Hematopoietic multipotent progenitor cell treated with erythropoietin and hydrocortisone succinate and interleukin-3 and kit ligand, for 15 days (in vitro differentiated cells): Measurements from ENCODE around the gene NBR1.
"Not testable (repeated sequence)": the region's sequence is repeated elsewhere in the genome, so short reads cannot be mapped to it uniquely, and the experiment has no call there.

Experiments used
- DNase-seq: peaks from one replicate; pipeline ENCODE4 v3.0.0-alpha.2; 2015; ENCODE audit warnings: low spot score

Gene NBR1, protein sequence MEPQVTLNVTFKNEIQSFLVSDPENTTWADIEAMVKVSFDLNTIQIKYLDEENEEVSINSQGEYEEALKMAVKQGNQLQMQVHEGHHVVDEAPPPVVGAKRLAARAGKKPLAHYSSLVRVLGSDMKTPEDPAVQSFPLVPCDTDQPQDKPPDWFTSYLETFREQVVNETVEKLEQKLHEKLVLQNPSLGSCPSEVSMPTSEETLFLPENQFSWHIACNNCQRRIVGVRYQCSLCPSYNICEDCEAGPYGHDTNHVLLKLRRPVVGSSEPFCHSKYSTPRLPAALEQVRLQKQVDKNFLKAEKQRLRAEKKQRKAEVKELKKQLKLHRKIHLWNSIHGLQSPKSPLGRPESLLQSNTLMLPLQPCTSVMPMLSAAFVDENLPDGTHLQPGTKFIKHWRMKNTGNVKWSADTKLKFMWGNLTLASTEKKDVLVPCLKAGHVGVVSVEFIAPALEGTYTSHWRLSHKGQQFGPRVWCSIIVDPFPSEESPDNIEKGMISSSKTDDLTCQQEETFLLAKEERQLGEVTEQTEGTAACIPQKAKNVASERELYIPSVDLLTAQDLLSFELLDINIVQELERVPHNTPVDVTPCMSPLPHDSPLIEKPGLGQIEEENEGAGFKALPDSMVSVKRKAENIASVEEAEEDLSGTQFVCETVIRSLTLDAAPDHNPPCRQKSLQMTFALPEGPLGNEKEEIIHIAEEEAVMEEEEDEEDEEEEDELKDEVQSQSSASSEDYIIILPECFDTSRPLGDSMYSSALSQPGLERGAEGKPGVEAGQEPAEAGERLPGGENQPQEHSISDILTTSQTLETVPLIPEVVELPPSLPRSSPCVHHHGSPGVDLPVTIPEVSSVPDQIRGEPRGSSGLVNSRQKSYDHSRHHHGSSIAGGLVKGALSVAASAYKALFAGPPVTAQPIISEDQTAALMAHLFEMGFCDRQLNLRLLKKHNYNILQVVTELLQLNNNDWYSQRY

DNA sequence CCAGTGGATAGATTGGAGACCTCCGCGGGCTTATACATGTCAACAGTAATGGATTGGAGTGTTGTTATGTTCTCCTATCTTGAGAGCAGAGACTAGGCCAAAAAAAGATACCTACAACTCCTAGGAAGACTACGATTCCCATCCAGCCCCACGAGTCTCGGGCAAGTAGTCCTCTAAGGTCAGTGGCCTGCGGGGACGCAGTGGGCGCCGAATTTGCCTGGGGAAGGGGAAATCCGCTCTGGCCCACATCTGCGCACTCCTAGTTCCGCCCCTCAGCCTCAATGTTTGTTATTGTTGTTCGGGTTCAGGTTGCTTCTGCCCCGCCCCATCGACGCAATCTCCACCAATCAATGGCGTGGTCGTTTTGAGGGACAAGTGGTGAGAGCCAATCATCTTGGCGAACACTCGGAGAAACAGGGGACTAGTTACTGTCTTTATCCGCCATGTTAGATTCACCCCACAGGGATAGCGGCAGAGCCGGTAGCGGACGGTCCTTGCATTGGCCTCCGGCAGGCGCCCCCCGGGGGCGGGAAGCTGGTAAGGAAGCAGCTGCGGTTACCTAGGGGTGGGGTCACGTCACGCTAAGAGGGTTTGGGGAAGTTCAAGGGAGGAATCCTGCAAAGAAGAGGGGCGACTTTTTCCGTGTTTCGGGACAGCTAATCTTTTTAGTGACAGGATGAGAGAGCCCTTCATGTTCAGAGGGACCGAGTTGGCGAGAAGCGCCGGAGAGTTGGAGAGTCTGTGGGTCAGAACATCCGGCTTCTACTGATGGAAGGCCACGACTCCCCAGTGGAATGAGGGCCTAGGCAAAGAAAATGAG is at the start of gene NBR1:
Gene NBR1, plus strand, starts transcription at position 449 of the 820 bp plus-strand sequence. CDS start 4,586 bp downstream, outside the sequence.
- peak; percentile 99 for DNase-seq

DNA sequence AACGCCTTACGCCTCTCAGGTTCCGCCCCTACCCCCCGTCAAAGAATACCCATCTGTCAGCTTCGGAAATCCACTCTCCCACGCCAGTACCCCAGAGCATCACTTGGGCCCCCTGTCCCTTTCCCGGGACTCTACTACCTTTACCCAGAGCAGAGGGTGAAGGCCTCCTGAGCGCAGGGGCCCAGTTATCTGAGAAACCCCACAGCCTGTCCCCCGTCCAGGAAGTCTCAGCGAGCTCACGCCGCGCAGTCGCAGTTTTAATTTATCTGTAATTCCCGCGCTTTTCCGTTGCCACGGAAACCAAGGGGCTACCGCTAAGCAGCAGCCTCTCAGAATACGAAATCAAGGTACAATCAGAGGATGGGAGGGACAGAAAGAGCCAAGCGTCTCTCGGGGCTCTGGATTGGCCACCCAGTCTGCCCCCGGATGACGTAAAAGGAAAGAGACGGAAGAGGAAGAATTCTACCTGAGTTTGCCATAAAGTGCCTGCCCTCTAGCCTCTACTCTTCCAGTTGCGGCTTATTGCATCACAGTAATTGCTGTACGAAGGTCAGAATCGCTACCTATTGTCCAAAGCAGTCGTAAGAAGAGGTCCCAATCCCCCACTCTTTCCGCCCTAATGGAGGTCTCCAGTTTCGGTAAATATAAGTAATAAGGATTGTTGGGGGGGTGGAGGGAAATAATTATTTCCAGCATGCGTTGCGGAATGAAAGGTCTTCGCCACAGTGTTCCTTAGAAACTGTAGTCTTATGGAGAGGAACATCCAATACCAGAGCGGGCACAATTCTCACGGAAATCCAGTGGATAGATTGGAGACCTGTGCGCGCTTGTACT is 45.7 kb upstream of the NBR1 start, which contains the start of gene BRCA1:
Gene BRCA1, minus strand, starts transcription at position 232 of the 834 bp plus-strand sequence. CDS start 1,268 bp downstream, outside the sequence.
- DNase-seq = peak; percentile 99

DNA sequence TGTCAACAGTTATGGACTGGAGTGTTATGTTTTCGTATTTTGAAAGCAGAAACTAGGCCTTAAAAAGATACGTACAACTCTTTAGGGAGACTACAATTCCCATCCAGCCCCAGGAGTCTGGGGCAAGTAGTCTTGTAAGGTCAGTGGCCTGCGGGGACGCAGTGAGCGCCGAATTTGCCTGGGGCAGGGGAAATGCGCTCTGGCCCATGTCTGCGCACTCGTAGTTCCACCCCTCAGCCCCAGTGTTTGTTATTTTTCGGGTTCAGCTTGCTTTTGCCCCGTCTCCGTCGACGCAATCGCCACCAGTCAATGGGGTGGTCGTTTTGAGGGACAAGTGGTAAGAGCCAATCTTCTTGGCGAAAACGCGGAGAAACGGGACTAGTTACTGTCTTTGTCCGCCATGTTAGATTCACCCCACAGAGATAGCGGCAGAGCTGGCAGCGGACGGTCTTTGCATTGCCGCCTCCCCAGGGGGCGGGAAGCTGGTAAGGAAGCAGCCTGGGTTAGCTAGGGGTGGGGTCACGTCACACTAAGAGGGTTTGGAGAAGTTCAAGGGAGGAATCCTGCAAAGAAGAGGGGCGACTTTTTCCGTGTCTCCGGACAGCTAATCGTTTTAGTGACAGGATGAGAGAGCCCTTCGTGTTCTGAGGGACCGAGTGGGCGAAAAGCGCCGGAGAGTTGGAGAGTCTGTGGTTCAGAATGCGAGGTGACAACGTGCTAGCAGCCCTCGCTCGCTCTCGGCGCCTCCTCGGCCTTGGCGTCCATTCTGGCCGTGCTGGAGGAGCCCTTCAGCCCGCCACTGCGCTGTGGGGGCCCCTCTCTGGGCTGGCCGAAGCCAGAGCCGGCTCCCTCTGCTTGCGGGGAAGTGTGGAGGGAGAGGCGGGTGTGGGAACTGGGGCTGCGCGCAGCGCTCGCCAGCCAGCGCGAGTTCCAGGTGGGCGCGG is 44.8 kb upstream of the NBR1 start:
- DNase-seq = no peak

DNA sequence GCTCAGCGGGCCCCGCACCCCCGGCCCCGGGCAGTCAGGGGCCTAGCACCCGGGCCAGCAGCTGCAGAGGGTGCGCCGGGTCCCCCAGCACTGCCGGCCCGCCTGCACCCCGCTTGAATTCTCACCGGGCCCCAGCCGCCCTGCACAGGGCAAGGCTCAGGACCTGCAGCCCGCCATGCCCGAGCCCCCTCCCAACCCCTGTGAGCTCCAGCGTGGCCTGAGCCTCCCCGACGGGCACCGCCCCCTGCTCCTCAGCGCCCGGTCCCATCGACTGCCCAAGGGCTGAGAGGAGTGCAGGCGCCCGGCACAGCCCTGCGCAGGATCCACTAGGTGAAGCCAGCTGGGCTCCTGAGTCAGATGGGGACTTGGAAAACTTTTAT is 44.1 kb upstream of the NBR1 start:
- DNase-seq = no peak

DNA sequence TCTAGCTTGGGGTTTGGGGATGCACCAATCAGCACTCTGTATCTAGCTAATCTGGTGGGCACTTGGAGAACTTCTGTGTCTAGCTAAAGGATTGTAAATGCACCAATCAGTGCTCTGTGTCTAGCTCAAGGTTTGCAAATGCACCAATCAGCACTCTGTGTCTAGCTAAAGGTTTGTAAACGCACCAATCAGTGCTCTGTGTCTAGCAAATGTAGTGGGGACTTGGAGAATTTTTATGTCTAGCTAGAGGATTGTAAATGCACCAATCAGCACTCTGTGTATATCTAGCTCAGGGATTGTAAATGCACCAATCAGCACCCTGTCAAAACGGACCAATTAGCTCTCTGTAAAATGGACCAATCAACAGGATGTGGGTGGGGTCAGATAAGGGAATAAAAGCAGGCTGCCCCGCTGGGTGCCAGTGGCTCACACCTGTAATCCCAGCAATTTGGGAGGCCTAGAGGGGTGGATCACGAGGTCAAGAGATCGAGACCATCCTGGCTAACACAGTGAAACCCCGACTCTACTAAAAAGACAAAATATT is 43.6 kb upstream of the NBR1 start:
- not testable (repeated sequence) for DNase-seq

DNA sequence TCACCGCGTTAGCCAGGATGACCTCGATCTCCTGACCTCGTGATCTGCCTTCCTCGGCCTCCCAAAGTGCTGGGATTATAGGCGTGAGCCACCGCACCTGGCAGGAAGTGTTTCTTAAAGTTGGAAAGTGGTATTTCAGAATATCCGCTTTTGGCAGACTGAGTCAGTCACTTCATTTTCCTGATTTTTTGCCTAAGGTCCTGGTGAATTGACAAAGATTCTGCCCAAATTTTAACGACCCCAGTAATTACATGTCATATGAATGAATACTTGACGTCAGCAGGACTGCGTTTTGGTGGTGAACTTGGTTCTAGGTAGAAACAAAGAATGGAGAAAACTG is 41.4 kb upstream of the NBR1 start:
- no peak for DNase-seq

DNA sequence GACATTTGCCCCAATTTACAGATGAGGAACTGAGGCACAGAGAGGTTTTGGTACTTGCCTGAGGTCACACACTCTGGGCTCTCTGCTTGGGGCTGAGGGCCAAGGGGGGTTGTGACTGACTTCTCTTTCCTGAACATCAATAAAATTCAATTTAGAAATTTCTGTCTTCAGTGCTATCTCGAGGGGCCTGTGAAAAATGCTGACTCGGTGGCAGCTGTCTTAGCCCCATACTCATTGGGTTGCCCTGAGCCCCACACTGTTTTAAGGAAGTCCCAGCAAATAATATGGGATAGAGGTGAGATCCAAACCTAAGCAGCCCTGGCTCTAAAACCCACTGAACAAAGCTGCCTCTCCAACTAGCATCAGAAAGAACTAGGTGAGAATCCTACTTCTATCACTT is 38.9 kb upstream of the NBR1 start:
- DNase-seq = no peak

DNA sequence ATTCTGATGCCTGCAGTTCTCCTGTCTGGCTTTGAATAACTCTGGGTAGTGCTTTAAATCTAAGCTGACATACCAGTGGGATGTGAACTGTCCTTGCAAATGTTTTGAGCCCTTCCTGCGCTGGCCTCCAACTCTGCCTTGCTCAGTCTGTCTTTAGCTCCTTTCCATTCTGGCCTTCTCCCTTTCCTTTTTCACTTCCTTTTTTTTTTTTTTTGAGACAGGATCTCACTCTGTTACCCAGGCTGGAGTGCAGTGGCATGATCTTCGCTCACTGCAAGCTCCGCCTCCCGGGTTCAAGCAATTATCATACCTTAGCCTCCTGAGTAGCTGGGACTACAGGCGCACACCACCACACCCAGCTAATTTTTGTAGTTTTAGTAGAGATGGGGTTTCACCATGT is 37.6 kb upstream of the NBR1 start:
- not testable (repeated sequence) for DNase-seq

DNA sequence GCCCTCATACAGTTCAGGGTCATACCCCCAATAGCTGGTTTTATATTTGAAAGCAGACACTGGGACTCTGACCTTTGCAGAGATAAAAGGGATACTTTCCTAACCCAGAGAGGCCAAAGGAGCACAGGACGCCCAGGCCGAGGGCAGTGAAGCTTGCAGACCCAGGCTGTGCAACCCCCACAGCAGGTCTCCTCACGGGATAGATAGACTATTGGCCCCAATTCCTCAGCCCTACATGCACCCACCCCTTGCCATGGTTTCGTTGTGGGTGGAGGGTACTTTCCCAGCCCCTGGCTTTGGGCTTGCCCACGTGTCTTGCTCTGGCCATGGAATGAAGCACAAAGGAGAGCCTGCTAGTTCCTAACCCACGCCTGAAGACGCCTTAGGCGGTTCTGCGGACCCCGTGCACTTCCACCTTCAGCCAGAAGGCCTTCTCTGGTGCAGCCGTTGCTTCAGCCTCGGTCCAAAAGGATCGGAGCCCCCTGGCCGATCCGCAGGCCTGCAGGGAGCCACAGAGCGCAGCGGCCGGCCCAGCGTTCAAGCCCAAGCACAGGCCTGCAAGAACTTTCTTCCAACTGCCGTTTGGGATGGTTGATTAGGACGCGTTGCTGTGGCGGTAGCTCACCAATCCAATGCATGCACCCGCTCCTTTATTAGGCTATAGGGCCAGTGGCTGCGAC is 36.1 kb upstream of the NBR1 start:
- no peak for DNase-seq

DNA sequence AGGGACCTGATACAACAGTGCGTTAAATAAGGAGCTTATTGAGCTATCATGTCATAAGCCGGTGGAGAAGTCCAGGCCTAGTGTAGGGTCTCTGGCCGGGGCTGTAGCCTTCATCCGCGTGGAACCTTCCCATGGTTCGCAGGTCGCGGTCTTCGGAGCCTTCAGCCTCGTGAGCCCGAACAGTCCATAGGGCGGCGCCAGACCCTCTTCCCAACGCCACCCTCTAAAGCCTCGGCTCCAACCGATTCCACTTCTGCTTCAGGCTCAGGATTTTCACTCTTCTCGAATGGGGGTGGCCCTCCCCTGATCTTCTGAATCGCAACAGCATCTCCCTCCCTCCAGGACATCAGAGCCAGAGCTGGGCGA is 35.6 kb upstream of the NBR1 start:
- no peak for DNase-seq

DNA sequence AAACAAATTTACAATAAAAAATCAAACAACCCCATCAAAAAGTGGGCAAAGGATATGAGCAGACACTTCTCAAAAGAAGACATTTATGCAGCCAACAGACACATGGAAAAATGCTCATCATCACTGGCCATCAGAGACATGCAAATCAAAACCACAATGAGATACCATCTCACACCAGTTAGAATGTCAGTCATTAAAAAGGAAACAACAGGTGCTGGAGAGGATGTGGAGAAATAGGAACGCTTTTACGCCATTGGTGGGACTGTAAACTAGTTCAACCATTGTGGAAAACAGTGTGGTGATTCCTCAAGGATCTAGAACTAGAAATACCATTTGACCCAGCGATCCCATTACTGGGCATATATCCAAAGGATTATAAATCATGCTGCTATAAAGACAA is 34.4 kb upstream of the NBR1 start:
- not testable (repeated sequence) for DNase-seq

DNA sequence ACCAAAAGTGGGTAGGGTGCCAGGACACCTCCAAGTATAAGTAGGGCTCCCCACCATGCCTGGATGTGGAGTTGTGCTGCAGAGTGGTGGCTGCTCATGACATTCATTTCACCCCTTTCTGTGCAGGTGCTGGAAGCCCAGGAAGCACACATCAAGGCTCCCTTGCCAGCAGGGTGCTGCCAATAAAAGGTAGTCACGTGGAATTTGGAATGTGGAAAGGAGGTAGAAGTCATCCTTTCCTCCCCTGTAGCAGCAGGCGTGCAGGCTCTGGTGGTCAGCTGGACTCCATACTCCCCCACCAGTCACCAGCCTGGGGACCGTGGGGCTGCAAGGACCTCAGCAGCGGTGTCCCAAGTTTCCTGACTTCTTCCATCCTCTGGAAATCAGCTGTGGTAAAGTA is 32.5 kb upstream of the NBR1 start:
- not testable (repeated sequence) for DNase-seq

DNA sequence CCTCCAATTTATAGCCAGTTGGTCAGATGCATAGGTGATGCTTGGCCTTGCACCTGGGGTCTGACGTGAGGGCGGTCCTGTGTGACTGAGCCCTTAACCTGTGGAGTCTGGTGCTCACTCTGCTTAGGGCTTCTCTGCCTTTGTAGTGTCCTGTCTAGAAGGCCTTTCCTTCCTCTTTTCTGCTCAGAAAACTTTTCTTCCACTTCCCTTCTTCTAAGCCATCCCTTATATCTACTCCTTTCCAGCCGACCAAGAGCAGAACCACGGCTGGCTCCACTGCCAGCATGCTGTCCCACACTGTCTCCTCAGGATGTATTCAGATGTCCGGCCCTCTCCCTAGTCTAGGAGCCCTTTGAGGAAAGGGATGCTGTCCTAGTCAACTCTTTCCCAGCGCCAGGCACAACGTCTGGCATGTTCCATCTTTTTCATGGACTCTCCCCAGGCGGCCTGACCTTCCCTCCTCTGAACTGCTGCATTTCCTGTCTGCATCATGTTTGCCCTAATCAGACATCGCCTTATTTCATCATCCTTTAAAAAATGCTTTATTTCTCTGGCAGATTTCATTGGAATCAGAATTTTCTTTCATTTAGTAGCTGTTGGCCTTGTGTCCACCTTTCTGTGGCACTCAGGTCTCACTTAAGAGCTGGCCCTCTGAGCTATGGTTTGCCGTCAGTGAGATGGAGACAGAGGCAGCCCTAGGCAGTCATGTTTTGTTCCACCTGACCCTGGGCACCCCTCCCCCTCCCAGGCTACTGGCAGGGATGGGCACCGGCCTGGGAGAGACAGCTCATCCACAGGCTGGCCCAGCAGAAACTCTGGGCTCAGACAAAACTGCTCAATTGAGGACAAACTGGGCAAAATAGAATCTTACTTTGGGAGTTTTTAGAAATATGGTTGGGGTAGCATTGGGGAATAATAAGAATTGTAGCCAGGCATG is 30.4 kb upstream of the NBR1 start:
- DNase-seq = no peak

DNA sequence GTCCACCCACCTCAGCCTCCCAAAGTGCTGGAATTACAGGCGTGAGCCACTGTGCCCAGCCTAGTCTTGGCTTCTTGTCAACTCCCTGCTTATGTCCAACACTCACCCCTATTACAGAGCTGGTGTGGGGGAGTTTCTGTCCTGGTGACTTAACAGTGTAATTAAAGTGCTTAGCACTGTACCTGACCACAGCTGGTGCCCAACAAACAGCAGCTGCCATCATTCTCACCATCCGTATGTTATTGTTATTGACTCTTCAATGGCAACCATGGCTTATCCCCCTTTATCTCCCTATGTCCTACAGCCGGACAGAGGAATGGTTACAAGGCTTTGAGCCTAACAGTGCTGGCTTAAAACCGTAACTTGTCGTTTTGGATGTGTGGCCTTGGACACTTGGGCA is 28.9 kb upstream of the NBR1 start:
- no peak for DNase-seq

DNA sequence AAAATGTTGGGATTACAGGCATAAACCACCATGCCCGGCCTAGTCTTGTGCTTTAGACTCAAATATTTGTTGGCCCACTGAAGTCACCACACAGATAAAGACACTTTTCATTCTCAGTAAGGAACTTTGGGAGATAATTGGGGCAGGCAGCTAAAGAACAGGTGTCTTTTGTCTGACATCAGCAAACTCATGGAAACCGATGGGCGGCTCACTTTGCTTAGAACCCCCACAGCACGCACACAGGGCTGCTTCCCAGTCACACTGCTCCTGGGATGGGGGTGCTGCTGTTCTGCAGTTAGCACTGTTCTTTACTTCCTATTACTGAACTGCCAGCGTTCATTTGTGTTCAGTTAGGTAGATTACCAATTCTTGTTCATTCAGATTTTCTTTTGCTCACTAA is 27.8 kb upstream of the NBR1 start:
- DNase-seq = no peak

DNA sequence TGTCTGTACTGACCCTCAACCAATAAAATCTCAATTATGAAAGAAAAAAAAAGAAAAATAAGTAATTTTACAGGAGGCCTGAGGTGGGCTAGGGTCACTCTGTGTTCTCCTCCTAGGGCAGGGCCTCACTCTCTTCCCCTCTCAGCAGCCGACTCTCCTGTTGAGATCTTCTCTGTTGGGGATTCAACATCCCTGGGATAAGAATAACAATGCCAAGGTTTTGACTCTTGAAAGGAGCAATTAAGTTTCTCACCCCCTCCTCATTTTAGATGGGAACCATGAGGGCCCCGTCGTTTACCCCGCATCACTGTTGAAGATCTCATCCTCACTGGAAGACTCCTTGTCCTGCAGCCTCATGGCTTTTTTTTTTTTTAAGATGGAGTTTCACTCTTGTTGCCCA is 24.4 kb upstream of the NBR1 start:
- no peak for DNase-seq

DNA sequence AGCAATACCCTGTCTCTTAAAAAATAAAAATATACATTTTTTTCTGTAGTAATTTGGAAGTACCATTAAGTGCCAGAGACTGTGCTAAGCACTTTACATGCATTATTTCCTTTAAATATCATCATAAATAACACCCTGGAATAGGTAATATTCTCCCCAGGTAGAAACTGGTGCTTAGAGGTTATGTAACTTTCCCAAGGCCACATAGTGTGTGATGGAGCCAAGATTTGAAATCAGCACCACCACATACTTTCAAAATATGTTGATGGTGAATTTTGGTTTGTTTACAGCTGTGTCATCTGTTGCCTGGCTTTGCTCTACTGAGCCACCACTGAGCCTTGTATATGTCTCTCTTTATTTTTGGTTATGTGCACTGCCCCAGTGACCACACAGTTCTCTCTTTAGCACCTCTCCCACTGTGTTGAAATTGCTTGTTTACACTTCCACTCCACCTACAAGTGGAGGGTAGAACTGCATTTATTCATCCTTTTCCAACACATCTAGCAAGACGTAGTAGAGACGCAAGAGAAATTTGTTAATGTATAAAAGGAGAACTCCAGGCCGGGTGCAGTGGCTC is 19.0 kb upstream of the NBR1 start:
- no peak for DNase-seq
